GM12872 (cell line): ENCODE measurements around the gene PCYOX1L.

Experiments used
- TF ChIP-seq, protein P1 (sequence below): IDR thresholded peaks from 3 replicates; pipeline ENCODE4 v1.5.1; 2011; ENCODE audit warnings: low read depth, mild to moderate bottlenecking, low read length, moderate library complexity; ENCODE audit not compliant: insufficient read depth

Gene PCYOX1L

DNA sequence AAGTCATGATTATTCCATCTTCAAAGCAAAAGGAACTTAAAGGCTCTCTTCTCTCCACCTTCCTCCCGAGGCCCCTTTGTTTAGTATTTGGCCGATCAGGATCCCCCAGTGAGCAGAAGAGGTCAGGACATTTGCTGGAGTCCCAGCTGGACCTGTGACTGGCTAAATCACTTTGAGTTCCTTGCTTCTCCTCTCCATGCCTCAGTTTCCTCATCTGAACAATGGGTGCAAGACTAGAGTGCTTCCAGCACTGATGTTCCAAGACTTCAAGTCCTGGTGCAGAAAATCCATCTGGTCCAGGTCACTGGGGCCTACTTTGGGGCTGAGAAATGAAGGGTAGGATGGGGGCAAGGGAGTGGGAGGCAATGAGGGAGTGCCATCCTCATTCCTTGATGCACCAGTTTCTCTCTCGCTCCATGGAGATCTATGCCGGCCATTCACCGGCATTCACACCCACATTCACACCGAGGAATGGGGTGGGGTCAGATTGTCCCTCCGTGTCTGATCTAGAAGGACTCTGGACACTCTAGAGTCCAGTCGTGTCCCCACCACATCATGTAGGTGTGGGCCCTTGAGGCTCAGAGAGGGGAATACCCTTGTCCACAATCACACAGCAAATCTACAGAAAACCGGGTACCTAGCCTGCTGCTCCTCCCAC lies 60.0 kb downstream of the PCYOX1L start:
- TF ChIP-seq, protein P1, sequence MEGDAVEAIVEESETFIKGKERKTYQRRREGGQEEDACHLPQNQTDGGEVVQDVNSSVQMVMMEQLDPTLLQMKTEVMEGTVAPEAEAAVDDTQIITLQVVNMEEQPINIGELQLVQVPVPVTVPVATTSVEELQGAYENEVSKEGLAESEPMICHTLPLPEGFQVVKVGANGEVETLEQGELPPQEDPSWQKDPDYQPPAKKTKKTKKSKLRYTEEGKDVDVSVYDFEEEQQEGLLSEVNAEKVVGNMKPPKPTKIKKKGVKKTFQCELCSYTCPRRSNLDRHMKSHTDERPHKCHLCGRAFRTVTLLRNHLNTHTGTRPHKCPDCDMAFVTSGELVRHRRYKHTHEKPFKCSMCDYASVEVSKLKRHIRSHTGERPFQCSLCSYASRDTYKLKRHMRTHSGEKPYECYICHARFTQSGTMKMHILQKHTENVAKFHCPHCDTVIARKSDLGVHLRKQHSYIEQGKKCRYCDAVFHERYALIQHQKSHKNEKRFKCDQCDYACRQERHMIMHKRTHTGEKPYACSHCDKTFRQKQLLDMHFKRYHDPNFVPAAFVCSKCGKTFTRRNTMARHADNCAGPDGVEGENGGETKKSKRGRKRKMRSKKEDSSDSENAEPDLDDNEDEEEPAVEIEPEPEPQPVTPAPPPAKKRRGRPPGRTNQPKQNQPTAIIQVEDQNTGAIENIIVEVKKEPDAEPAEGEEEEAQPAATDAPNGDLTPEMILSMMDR, result no peak

DNA sequence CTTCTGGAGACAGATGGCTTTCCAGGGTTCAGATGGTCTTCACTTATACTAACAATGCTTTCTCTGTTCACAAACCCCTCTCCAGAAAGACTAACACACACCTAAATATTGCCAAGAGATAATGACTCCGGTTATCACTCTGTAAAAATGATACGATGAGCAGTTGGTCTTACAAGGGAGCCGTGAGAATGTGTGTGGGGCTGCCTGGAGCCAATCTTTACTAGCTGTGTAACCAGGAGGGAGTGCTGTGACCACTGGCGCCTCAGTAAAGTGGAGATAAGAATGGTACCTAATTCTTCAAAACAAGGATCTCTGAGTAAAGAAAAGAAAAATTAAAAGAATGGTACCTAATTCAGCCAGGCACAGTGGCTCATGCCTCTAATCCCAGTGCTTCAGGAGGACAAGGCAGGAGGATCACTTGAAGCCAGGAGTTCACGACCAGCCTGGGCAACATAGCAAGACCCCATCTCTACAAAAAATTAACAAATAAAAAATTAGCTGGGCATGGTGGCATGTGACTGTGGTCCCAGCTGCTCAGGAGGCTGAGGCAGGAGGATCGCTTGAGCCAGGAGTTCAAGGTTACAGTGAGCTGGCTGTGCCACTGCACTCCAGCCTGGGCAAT lies 61.2 kb downstream of the PCYOX1L start:
- TF ChIP-seq, protein P1, result no peak
